Measurements from ENCODE around the gene MMS22L.

Gene MMS22L

GRCh38 chr6:97205966-97206365, 77.0 kb downstream of the MMS22L start:
- TF ChIP-seq CTCF (IDR thresholded peaks at IDR 0.05; ENCODE audit: control insufficient read depth, extremely low read depth, insufficient read depth), result no peak
- H3K4me3 ChIP-seq (ENCODE audit: low read depth, low read length), result no peak overlapping the region
- no peak for DNase-seq (ENCODE audit: low read depth)

- H3K4me3 ChIP-seq (ENCODE audit: low read depth, low read length), result no peak overlapping the region
- DNase-seq (ENCODE audit: low read depth), result peak; percentile 30
- TF ChIP-seq CTCF (IDR thresholded peaks at IDR 0.05; ENCODE audit: control insufficient read depth, extremely low read depth, insufficient read depth), result no peak
Observed at GRCh38 chr6:97203343-97203742, 79.7 kb downstream of the MMS22L start.

- TF ChIP-seq CTCF (IDR thresholded peaks at IDR 0.05; ENCODE audit: control insufficient read depth, extremely low read depth, insufficient read depth), result no peak
- H3K4me3 ChIP-seq (ENCODE audit: low read depth, low read length), result no peak overlapping the region
- no peak for DNase-seq (ENCODE audit: low read depth)
Observed at GRCh38 chr6:97198046-97198565, 84.9 kb downstream of the MMS22L start.

GRCh38 chr6:97195117-97195516, 87.9 kb downstream of the MMS22L start:
- no peak overlapping the region for H3K4me3 ChIP-seq (ENCODE audit: low read depth, low read length)
- DNase-seq (ENCODE audit: low read depth), result peak; percentile 54
- TF ChIP-seq CTCF (IDR thresholded peaks at IDR 0.05; ENCODE audit: control insufficient read depth, extremely low read depth, insufficient read depth), result no peak

- H3K4me3 ChIP-seq (ENCODE audit: low read depth, low read length), result no peak overlapping the region
- TF ChIP-seq CTCF (IDR thresholded peaks at IDR 0.05; ENCODE audit: control insufficient read depth, extremely low read depth, insufficient read depth), result no peak
- no peak for DNase-seq (ENCODE audit: low read depth)
Observed at GRCh38 chr6:97189767-97190166, 93.2 kb downstream of the MMS22L start.

GRCh38 chr6:97187951-97188350, 95.1 kb downstream of the MMS22L start:
- DNase-seq (ENCODE audit: low read depth), result no peak

More at GRCh38 chr6:97187951-97188350, 95.1 kb downstream of the MMS22L start:
- H3K4me3 ChIP-seq (ENCODE audit: low read depth, low read length), result no peak overlapping the region
- TF ChIP-seq CTCF (IDR thresholded peaks at IDR 0.05; ENCODE audit: control insufficient read depth, extremely low read depth, insufficient read depth), result no peak

All from LNCaP clone FGC (cell line).